Activated naive CD8-positive, alpha-beta T cell treated with anti-CD3 and anti-CD28 coated beads, Interleukin-2, amount 10 ng/mL, durations not matched to agents 7 days and 5 days (primary cell): ENCODE data around the gene SLC1A5. TPM values are rescaled to one million over a fixed set of nuclear protein-coding genes. Genes with fewer than 3 reads are reported as not detected.
A peak's percentile ranks its signal among the peaks of the same experiment; 100 is the strongest.

Source experiments
- ATAC-seq: fragments of 150-1000 bp; cut with Tn5 transposase; one replicate; pipeline ENCODE4 v1.10.0; 2021; ENCODE audit warnings: low read depth, moderate library complexity
- POLR2A ChIA-PET: fragments of 350-600 bp; sonication (Branson Sonifier 250); formaldehyde crosslinking; loops from one replicate; lab custom pipeline; 2021; ENCODE audit warnings: antibody characterized with exemption; lab: Charles Lee
- DNase-seq: peaks from one replicate; pipeline ENCODE4 v3.0.0; 2021
- H3K27ac Mint-ChIP-seq: one replicate; pipeline ENCODE4 v1.8.0; 2022; ENCODE audit warnings: mild to moderate bottlenecking, mixed read lengths
- H3K27me3 Mint-ChIP-seq: one replicate; pipeline ENCODE4 v1.8.0; 2022; ENCODE audit warnings: mild to moderate bottlenecking, moderate library complexity, mixed read lengths
- H3K36me3 Mint-ChIP-seq: one replicate; pipeline ENCODE4 v1.8.0; 2021; ENCODE audit warnings: mild to moderate bottlenecking, mixed read lengths
- H3K4me1 Mint-ChIP-seq: one replicate; pipeline ENCODE4 v1.8.0; 2021; ENCODE audit warnings: mixed read lengths
- H3K4me3 Mint-ChIP-seq: one replicate; pipeline ENCODE4 v1.8.0; 2022; ENCODE audit warnings: mild to moderate bottlenecking, moderate library complexity, mixed read lengths
- H3K9me3 Mint-ChIP-seq: one replicate; pipeline ENCODE4 v1.8.0; 2021; ENCODE audit warnings: mixed read lengths
- total RNA-seq, 2 experiments: library from RNA; stranded (reverse); gene quantifications; one replicate each; pipeline ENCODE4 v1.2.3, GENCODE V29; 2021

SLC1A5 gene
- total RNA-seq, 2 experiments from 2014 or later: 121 to 127 TPM

GRCh38 chr19:46759817-46760333 lies 28.5 kb downstream of the SLC1A5 start:
- Mint-ChIP-seq H3K36me3 (peaks cover 2% of the 10 kb centered on the region), H3K4me1 (peaks cover 6% of the 10 kb centered on the region), H3K27me3 (no peaks in the 10 kb centered on the region), H3K9me3 (no peaks in the 10 kb centered on the region), H3K4me3 (no peak overlapping the region), H3K27ac (no peak overlapping the region)
- DNase-seq (no peak), ATAC-seq (no peak)
- POLR2A ChIA-PET: no interaction called here

DNA sequence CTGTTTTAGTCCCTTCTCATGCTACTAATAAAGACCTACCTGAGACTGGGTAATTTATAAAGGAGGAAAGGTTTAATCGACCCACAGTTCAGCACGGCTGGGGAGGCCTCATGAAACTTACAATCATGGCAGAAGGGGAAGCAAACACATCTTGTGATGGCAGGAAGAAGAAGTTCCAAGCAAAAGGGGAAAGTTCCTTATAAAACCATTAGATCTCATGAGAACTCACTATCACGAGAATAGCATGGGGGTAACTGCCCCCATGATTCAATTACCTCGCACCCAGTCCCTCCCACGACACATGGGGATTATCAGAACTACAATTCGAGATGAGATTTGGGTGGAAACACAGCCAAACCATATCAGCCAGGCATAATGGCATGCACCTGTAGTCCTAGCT lies 29.2 kb downstream of the SLC1A5 start:
- ATAC-seq (no peak), DNase-seq (no peak)
- Mint-ChIP-seq H3K9me3 (no peaks in the 10 kb centered on the region), H3K4me1 (peaks cover 6% of the 10 kb centered on the region), H3K27me3 (no peaks in the 10 kb centered on the region), H3K4me3 (no peak overlapping the region), H3K36me3 (peaks cover 2% of the 10 kb centered on the region), H3K27ac (no peak overlapping the region)
- POLR2A ChIA-PET: no interaction called here

DNA sequence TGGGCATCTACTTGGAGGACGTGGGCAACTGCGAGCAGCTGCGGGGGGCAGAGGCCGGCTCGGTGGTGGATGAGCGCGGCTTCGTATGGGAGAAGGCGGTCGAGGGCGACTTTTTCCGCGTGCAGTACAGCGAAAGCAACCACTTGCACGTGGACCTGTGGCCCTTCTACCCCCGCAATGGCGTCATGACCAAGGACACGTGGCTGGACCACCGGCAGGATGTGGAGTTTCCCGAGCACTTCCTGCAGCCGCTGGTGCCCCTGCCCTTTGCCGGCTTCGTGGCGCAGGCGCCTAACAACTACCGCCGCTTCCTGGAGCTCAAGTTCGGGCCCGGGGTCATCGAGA lies 31.9 kb downstream of the SLC1A5 start:
- Mint-ChIP-seq H3K4me1 (peaks cover 14% of the 10 kb centered on the region), H3K9me3 (no peaks in the 10 kb centered on the region)

DNA sequence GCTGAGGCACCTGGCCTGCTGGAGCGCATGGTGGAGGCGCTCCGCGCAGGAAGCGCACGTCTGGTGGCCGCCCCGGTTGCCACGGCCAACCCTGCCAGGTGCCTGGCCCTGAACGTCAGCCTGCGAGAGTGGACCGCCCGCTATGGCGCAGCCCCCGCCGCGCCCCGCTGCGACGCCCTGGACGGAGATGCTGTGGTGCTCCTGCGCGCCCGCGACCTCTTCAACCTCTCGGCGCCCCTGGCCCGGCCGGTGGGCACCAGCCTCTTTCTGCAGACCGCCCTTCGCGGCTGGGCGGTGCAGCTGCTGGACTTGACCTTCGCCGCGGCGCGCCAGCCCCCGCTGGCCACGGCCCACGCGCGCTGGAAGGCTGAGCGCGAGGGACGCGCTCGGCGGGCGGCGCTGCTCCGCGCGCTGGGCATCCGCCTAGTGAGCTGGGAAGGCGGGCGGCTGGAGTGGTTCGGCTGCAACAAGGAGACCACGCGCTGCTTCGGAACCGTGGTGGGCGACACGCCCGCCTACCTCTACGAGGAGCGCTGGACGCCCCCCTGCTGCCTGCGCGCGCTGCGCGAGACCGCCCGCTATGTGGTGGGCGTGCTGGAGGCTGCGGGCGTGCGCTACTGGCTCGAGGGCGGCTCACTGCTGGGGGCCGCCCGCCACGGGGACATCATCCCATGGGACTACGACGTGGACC lies 32.4 kb downstream of the SLC1A5 start:
- ATAC-seq: no peak
- Mint-ChIP-seq H3K36me3 (peaks cover 5% of the 10 kb centered on the region), H3K27me3 (no peaks in the 10 kb centered on the region), H3K4me3 (no peak overlapping the region), H3K27ac (no peak overlapping the region), H3K4me1 (peaks cover 14% of the 10 kb centered on the region), H3K9me3 (no peaks in the 10 kb centered on the region)
- DNase-seq: no peak
- POLR2A ChIA-PET: no interaction called here

More for the DNA sequence above, 31.9 kb downstream of the SLC1A5 start:
- H3K27ac Mint-ChIP-seq: no peak overlapping the region
- H3K27me3 Mint-ChIP-seq: no peaks in the 10 kb centered on the region
- H3K36me3 Mint-ChIP-seq: peaks cover 5% of the 10 kb centered on the region
- DNase-seq (no peak), ATAC-seq (no peak)
- H3K4me3 Mint-ChIP-seq: no peak overlapping the region
- POLR2A ChIA-PET: no interaction called here

- POLR2A ChIA-PET: interaction anchor here (2.2 kb wide), 1 partner anchor 34 kb away, joined by 9 read pairs; the partner anchor contains the start of gene SLC1A5
- H3K27me3 Mint-ChIP-seq: no peaks in the 10 kb centered on the region
- ATAC-seq (no peak), DNase-seq (no peak)
- H3K9me3 Mint-ChIP-seq: no peaks in the 10 kb centered on the region
- peaks cover 14% of the 10 kb centered on the region for H3K4me1 Mint-ChIP-seq
- H3K36me3 Mint-ChIP-seq: peaks cover 5% of the 10 kb centered on the region
- H3K4me3 Mint-ChIP-seq: no peak overlapping the region
- no peak overlapping the region for H3K27ac Mint-ChIP-seq
Measured at GRCh38 chr19:46755077-46755852, 33.1 kb downstream of the SLC1A5 start.

DNA sequence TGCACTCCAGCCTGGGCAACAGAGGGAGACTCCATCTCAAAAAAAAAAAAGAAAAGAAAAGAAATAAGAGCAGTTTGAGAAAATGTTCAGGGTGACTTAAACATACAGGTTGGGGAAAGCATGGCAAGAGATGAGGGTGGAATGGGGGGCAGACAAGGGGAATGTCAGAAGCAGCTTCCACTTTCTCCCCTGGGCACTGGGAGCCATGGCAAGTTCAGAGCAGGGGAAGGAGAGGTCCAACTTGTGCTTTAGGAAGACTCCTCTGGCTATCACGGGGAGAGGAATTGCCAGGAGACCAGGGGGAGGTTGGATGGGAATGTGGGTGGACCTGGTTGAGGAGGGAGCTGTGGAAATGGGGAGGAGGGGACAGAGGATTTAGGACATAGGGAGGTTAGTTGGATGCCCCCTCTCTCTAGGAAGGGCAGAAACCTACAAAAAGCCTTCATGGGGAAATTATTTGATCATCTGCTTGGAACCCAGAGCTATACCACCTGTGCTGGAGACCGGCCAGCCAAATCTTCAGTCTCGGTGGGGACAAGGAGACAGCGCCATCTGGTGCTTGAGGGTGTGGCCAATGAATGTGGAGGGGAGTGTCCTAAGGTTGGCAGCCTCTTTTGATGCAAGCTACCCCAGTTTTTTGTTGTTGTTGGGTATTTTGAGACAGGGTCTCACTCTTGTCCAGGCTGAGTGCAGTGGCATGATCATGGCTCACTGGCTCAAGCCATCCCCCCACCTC lies 34.8 kb downstream of the SLC1A5 start:
- Mint-ChIP-seq H3K4me1 (peaks cover 16% of the 10 kb centered on the region), H3K27me3 (no peaks in the 10 kb centered on the region), H3K36me3 (peaks cover 8% of the 10 kb centered on the region), H3K4me3 (no peak overlapping the region), H3K27ac (no peak overlapping the region), H3K9me3 (no peaks in the 10 kb centered on the region)
- POLR2A ChIA-PET: interaction anchor here (0.8 to 2.2 kb wide), 6 partner anchors 8 to 87 kb away, joined by 3 to 9 read pairs (median 4); partner anchors contain the start of genes FKRP and SLC1A5
- DNase-seq: peak; percentile 75
- ATAC-seq: peak; percentile 92

DNA sequence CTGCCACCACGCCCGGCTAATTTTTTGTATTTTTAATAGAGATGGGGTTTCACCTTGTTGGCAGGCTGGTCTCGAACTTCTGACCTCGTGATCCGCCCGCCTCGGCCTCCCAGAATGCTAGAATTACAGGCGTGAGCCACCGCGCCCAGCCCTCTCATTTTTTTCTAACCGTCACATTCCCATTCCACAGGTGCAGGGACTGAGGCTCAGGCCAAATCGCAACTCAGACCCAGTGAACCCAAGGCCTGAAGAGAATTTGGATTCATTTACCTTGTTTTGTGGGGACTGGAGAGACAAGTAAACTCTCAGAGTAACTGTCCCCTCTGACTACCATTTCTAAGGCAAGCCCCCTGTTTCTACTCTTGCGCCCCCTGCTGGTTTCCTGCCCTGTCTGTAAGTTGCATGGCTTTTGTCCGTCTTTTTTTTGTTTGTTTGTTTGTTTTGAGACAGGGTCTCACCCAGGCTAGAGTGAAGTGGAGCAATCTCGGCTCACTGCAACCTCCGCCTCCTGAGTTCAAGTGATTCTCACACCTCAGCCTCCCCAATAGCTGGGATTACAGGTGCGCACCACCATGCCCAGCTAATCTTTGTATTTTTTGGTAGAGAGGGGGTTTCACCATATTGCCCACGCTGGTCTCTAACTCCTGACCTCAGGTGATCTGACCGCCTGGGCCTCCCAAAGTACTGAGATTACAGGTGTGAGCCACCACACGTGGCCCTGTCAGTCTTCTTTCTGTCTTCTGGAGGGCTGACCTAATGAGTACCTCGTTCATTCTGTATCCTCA lies 39.9 kb downstream of the SLC1A5 start:
- Mint-ChIP-seq H3K4me1 (peaks cover 27% of the 10 kb centered on the region), H3K27me3 (no peaks in the 10 kb centered on the region), H3K36me3 (peaks cover 9% of the 10 kb centered on the region), H3K27ac (no peak overlapping the region), H3K9me3 (no peaks in the 10 kb centered on the region), H3K4me3 (no peak overlapping the region)
- ATAC-seq: no peak
- peak; percentile 76 for DNase-seq
- POLR2A ChIA-PET: no interaction called here

- Mint-ChIP-seq H3K9me3 (no peaks in the 10 kb centered on the region), H3K4me3 (peak within 1 kb of the TSS; percentile 89), H3K36me3 (peaks cover 6% of the 10 kb centered on the region), H3K27me3 (no peaks in the 10 kb centered on the region), H3K4me1 (peaks cover 38% of the 10 kb centered on the region), H3K27ac (peak within 1 kb of the TSS; percentile 84)
- peak; percentile 74 for DNase-seq
- POLR2A ChIA-PET: no interaction called here
- peak; percentile 73 for ATAC-seq
Measured at GRCh38 chr19:46746281-46747057, 41.9 kb downstream of the SLC1A5 start, which contains the start of gene STRN4. Gene STRN4 (minus strand): TSS chr19:46746450. CDS start chr19:46746430, 20 bp downstream.

- POLR2A ChIA-PET: interaction anchor here (0.8 to 1.0 kb wide), 3 partner anchors 8 to 32 kb away, joined by 3 to 4 read pairs (median 3); no protein-coding TSS in a partner anchor
- Mint-ChIP-seq H3K27ac (peak within 1 kb of the TSS; percentile 84), H3K27me3 (no peaks in the 10 kb centered on the region), H3K4me3 (peak within 1 kb of the TSS; percentile 89), H3K9me3 (no peaks in the 10 kb centered on the region), H3K36me3 (peaks cover 6% of the 10 kb centered on the region), H3K4me1 (peaks cover 41% of the 10 kb centered on the region)
- ATAC-seq (peak; percentile 59), DNase-seq (peak; percentile 68)
Measured at GRCh38 chr19:46745521-46746280, 42.7 kb downstream of the SLC1A5 start, which contains the start of gene FKRP. Gene FKRP (plus strand): TSS chr19:46746057. CDS start chr19:46755451, 9,394 bp downstream.

DNA sequence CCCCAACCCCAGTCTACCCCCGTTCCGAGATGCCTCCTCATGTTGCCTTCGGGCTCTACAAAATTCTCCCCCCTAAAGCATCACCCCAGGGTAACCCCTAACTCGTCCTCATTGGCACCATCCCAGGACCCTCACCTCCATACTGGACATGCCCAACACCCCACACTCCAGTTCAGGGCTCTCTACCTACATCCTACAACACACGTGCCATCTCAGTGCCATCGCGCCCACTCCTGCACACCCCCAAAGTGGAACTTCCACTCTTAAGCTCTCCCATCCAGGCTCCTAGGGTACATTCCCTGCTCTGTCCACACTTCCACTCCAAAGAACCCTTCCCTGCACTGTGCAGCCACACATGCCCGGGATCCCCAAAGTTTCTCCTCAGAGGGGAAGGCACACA lies 43.4 kb downstream of the SLC1A5 start:
- peak overlapping the region; percentile 89 for H3K4me3 Mint-ChIP-seq
- H3K36me3 Mint-ChIP-seq: peaks cover 8% of the 10 kb centered on the region
- H3K4me1 Mint-ChIP-seq: peaks cover 41% of the 10 kb centered on the region
- no peaks in the 10 kb centered on the region for H3K27me3 Mint-ChIP-seq
- ATAC-seq (no peak), DNase-seq (no peak)
- H3K27ac Mint-ChIP-seq: peak overlapping the region; percentile 84
- POLR2A ChIA-PET: interaction anchor here (0.8 to 1.0 kb wide), 3 partner anchors 9 to 31 kb away, joined by 3 to 4 read pairs (median 3); no protein-coding TSS in a partner anchor
- H3K9me3 Mint-ChIP-seq: no peaks in the 10 kb centered on the region

DNA sequence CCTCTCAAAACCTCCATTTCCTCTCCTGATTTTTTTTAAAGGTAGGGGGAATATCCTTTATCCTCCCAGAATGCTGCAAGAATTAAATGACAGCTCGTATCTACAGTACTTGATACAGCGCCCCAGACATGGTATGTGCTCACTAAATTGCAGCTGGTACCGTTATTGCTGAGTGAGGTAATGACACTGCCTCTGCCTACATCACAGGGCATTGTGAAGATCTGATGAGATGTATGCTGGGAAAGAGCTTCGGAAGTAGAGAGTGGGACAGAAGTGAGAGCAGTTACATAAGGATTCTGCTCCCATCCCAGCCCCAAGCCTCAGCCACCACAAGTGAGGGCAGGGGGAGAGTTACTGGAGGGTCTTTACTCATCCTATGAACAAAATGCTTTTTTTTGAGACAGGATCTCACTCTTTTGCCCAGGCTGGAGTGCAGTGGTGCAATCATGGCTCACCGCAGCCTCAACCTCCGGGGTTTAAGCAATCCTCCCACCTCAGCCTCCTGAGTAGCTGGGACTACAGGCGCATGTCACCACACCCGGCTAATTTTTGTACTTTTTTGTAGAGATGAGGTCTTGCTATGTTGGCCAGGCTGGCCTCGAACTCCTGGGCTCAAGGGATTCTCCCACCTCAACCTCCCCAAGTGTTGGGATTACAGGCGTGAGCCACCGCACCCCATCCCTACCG lies 44.2 kb downstream of the SLC1A5 start:
- ATAC-seq: no peak
- no peak for DNase-seq
- Mint-ChIP-seq H3K27ac (no peak overlapping the region), H3K4me1 (peaks cover 45% of the 10 kb centered on the region), H3K36me3 (peaks cover 7% of the 10 kb centered on the region), H3K4me3 (peak overlapping the region; percentile 89), H3K27me3 (no peaks in the 10 kb centered on the region), H3K9me3 (no peaks in the 10 kb centered on the region)
- POLR2A ChIA-PET: interaction anchor here (1.2 kb wide), 1 partner anchor 30 kb away, joined by 3 read pairs; no protein-coding TSS in a partner anchor
